Measurements from ENCODE around the gene SBF2. TPM values are rescaled to one million over a fixed set of nuclear protein-coding genes. Genes with fewer than 3 reads are reported as not detected.

Gene SBF2
- polyA plus RNA-seq, 1 donor from 2014 or later, result 53.4 TPM

DNA sequence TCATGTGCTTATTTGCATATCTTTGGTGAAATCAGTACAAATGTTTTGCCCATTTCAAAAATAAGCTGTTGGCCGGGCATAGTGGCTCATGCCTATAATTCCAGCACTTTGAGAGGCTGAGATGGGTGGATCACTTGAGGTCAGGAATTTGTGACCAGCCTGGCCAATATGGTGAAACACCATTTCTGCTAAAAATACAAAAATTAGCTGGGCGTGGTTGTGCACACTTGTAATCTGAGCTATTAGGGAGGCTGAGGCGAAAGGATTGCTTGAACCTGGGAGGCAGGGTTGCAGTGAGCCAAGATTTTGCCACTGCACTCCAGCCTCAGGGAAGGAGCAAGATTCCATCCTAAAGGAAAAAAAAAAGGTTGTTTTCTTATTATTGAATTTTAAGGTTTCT, 494.1 kb downstream of the SBF2 start:
- no peak overlapping the region for H3K9ac ChIP-seq (ENCODE audit: low read length)
- H3K4me2 ChIP-seq (ENCODE audit: low read length), result no peak overlapping the region
- H3K27ac ChIP-seq (ENCODE audit: low read length), result no peak overlapping the region
- H3K9me3 ChIP-seq (ENCODE audit: low read length), result no peaks in the 10 kb centered on the region
- no peaks in the 10 kb centered on the region for H3K36me3 ChIP-seq (ENCODE audit: insufficient read depth, low read length)
- H3F3A ChIP-seq (ENCODE audit: insufficient read depth, low read length, poor library complexity, severe bottlenecking), result no peaks in the 10 kb centered on the region
- no peaks in the 10 kb centered on the region for H4K20me1 ChIP-seq (ENCODE audit: insufficient read depth)
- H3K79me2 ChIP-seq (replicated peaks; ENCODE audit: insufficient read depth, low read length), result no peaks in the 10 kb centered on the region
- H3K9me2 ChIP-seq (ENCODE audit: insufficient read depth, low read length), result no peaks in the 10 kb centered on the region
- TF ChIP-seq SMC3 (conservative IDR thresholded peaks at IDR 0.05; ENCODE audit: poor library complexity), result no peak
- TF ChIP-seq TAF1 (IDR thresholded peaks at IDR 0.05; ENCODE audit: low read depth), result no peak
- no peak for TF ChIP-seq MXI1 (conservative IDR thresholded peaks at IDR 0.05; ENCODE audit: poor library complexity, severe bottlenecking)
- TF ChIP-seq EZH2 (IDR thresholded peaks at IDR 0.05; ENCODE audit: borderline replicate concordance, insufficient read depth, low read length, poor library complexity, severe bottlenecking), result no peak
- TF ChIP-seq POLR2AphosphoS5 (IDR thresholded peaks at IDR 0.05), result no peak
- TF ChIP-seq, protein P1, sequence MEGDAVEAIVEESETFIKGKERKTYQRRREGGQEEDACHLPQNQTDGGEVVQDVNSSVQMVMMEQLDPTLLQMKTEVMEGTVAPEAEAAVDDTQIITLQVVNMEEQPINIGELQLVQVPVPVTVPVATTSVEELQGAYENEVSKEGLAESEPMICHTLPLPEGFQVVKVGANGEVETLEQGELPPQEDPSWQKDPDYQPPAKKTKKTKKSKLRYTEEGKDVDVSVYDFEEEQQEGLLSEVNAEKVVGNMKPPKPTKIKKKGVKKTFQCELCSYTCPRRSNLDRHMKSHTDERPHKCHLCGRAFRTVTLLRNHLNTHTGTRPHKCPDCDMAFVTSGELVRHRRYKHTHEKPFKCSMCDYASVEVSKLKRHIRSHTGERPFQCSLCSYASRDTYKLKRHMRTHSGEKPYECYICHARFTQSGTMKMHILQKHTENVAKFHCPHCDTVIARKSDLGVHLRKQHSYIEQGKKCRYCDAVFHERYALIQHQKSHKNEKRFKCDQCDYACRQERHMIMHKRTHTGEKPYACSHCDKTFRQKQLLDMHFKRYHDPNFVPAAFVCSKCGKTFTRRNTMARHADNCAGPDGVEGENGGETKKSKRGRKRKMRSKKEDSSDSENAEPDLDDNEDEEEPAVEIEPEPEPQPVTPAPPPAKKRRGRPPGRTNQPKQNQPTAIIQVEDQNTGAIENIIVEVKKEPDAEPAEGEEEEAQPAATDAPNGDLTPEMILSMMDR (IDR thresholded peaks at IDR 0.05; ENCODE audit: poor library complexity, severe bottlenecking), result no peak
- TF ChIP-seq, protein P2, sequence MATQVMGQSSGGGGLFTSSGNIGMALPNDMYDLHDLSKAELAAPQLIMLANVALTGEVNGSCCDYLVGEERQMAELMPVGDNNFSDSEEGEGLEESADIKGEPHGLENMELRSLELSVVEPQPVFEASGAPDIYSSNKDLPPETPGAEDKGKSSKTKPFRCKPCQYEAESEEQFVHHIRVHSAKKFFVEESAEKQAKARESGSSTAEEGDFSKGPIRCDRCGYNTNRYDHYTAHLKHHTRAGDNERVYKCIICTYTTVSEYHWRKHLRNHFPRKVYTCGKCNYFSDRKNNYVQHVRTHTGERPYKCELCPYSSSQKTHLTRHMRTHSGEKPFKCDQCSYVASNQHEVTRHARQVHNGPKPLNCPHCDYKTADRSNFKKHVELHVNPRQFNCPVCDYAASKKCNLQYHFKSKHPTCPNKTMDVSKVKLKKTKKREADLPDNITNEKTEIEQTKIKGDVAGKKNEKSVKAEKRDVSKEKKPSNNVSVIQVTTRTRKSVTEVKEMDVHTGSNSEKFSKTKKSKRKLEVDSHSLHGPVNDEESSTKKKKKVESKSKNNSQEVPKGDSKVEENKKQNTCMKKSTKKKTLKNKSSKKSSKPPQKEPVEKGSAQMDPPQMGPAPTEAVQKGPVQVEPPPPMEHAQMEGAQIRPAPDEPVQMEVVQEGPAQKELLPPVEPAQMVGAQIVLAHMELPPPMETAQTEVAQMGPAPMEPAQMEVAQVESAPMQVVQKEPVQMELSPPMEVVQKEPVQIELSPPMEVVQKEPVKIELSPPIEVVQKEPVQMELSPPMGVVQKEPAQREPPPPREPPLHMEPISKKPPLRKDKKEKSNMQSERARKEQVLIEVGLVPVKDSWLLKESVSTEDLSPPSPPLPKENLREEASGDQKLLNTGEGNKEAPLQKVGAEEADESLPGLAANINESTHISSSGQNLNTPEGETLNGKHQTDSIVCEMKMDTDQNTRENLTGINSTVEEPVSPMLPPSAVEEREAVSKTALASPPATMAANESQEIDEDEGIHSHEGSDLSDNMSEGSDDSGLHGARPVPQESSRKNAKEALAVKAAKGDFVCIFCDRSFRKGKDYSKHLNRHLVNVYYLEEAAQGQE (IDR thresholded peaks at IDR 0.05; ENCODE audit: borderline replicate concordance), result no peak
- no peak for TF ChIP-seq EP300 (conservative IDR thresholded peaks at IDR 0.05; ENCODE audit: poor library complexity, severe bottlenecking)
- H2AFZ ChIP-seq (ENCODE audit: low read depth, low read length), result no peak overlapping the region
- no peaks in the 10 kb centered on the region for H3K27me3 ChIP-seq (ENCODE audit: insufficient read depth, low read depth, low read length)
- H3K4me3 ChIP-seq (ENCODE audit: low read length), result no peak overlapping the region

DNA sequence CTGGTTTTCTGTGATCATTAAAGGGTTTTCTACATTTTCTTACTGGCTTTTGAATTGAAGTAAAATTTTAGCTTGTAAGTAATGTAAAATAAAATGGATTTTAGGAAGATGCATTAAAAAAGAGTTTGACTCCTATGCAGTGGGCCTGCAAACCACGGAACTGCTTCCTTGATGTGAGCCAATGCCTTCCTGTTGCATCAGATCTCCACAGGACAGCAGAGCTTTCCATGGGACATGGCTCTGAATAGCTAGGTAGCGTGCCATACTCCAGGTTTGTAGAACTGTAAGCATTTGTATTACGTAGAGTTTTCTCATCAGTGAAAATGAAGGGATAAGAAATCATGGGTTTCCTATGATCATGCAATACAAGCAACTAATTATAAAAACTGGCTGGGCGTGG, 496.7 kb downstream of the SBF2 start:
- Histone ChIP-seq H3K27me3 (ENCODE audit: insufficient read depth, low read depth, low read length) (no peaks in the 10 kb centered on the region), H3K9ac (ENCODE audit: low read length) (no peak overlapping the region), H3K27ac (ENCODE audit: low read length) (no peak overlapping the region), H3K79me2 (replicated peaks; ENCODE audit: insufficient read depth, low read length) (no peaks in the 10 kb centered on the region), H3K9me2 (ENCODE audit: insufficient read depth, low read length) (no peaks in the 10 kb centered on the region), H3K9me3 (ENCODE audit: low read length) (no peaks in the 10 kb centered on the region), H4K20me1 (ENCODE audit: insufficient read depth) (no peaks in the 10 kb centered on the region), H3K4me3 (ENCODE audit: low read length) (no peak overlapping the region), H3F3A (ENCODE audit: insufficient read depth, low read length, poor library complexity, severe bottlenecking) (no peaks in the 10 kb centered on the region), H3K4me2 (ENCODE audit: low read length) (no peak overlapping the region), H3K36me3 (ENCODE audit: insufficient read depth, low read length) (no peaks in the 10 kb centered on the region), H2AFZ (ENCODE audit: low read depth, low read length) (no peak overlapping the region)
- TF ChIP-seq POLR2AphosphoS5 (IDR thresholded peaks at IDR 0.05) (no peak), EZH2 (IDR thresholded peaks at IDR 0.05; ENCODE audit: borderline replicate concordance, insufficient read depth, low read length, poor library complexity, severe bottlenecking) (no peak), EP300 (conservative IDR thresholded peaks at IDR 0.05; ENCODE audit: poor library complexity, severe bottlenecking) (no peak), SMC3 (conservative IDR thresholded peaks at IDR 0.05; ENCODE audit: poor library complexity) (no peak), RAD21 (conservative IDR thresholded peaks at IDR 0.05) (no peak), TAF1 (IDR thresholded peaks at IDR 0.05; ENCODE audit: low read depth) (no peak), MXI1 (conservative IDR thresholded peaks at IDR 0.05; ENCODE audit: poor library complexity, severe bottlenecking) (no peak)
- TF ChIP-seq, protein P2 (IDR thresholded peaks at IDR 0.05; ENCODE audit: borderline replicate concordance), result no peak
- TF ChIP-seq, protein P1 (IDR thresholded peaks at IDR 0.05; ENCODE audit: poor library complexity, severe bottlenecking), result no peak
